SU-DHL-6 (cell line): Measurements from ENCODE around the gene PSME2.

Experiments used
- H2AFZ ChIP-seq: fragments of 200-600 bp; sonication (generic); 2 replicates; pipeline ENCODE4 v1.6.1; 2014; ENCODE audit warnings: low read depth, mild to moderate bottlenecking, moderate library complexity, mixed read lengths, antibody characterized with exemption, low read length; ENCODE audit not compliant: severe bottlenecking
- H3F3A ChIP-seq: fragments of 200-600 bp; shearing (Covaris generic); 2 replicates; pipeline ENCODE4 v1.6.0; 2016; ENCODE audit warnings: antibody characterized with exemption, mild to moderate bottlenecking; ENCODE audit not compliant: insufficient read depth
- H3K27ac ChIP-seq: fragments of 200-600 bp; sonication (generic); 2 replicates; pipeline ENCODE4 v1.5.1; 2016; ENCODE audit warnings: low read depth, mild to moderate bottlenecking, low read length, moderate library complexity, mixed read lengths
- H3K27me3 ChIP-seq: fragments of 200-600 bp; sonication (generic), shearing (Covaris generic); 2 replicates; pipeline ENCODE4 v1.6.0; 2014; ENCODE audit warnings: mild to moderate bottlenecking, low read length
- H3K36me3 ChIP-seq: fragments of 200-600 bp; sonication (generic); 2 replicates; pipeline ENCODE4 v1.6.1; 2014; ENCODE audit warnings: mild to moderate bottlenecking, low read length, mixed read lengths
- H3K4me2 ChIP-seq: fragments of 300-600, 200-600 bp; shearing (Covaris generic), sonication (generic); 2 replicates; pipeline ENCODE4 v1.6.0; 2014; ENCODE audit warnings: low read length, low read depth, mild to moderate bottlenecking; ENCODE audit not compliant: poor library complexity, severe bottlenecking
- H3K4me3 ChIP-seq: fragments of 200-600 bp; sonication (generic); 2 replicates; pipeline ENCODE4 v1.5.1; 2014; ENCODE audit warnings: antibody characterized with exemption, low read length, mild to moderate bottlenecking, mixed read lengths; ENCODE audit not compliant: insufficient read depth, poor library complexity, severe bottlenecking
- H3K79me2 ChIP-seq: fragments of 200-600 bp; sonication (generic); 2 replicates; pipeline ENCODE4 v1.6.1; 2014; ENCODE audit warnings: mild to moderate bottlenecking, low read length, moderate library complexity; ENCODE audit not compliant: insufficient read depth
- H3K9ac ChIP-seq: fragments of 200-600 bp; sonication (generic); 2 replicates; pipeline ENCODE4 v1.7.0; 2014; ENCODE audit warnings: mild to moderate bottlenecking, low read length
- H3K9me2 ChIP-seq: fragments of 200-600 bp; sonication (generic); replicated peaks from 2 replicates; pipeline ENCODE4 v1.6.1; 2014; ENCODE audit warnings: low read length; ENCODE audit not compliant: insufficient read depth
- H3K9me3 ChIP-seq: fragments of 200-600 bp; sonication (generic); 2 replicates; pipeline ENCODE4 v1.6.1; 2014; ENCODE audit warnings: low read length, mixed read lengths; ENCODE audit not compliant: insufficient read depth
- H4K20me1 ChIP-seq: fragments of 200-600 bp; sonication (generic); 2 replicates; pipeline ENCODE4 v1.6.1; 2014; ENCODE audit warnings: low read depth, mild to moderate bottlenecking, antibody characterized with exemption, low read length, moderate library complexity, mixed read lengths
- CTCF ChIP-seq: fragments of 200-600 bp; sonication (generic); IDR thresholded peaks from one replicate; pipeline ENCODE4 v1.5.1; 2017; ENCODE audit warnings: antibody characterized with exemption, mild to moderate bottlenecking, low read length, moderate library complexity; ENCODE audit not compliant: insufficient read depth, poor library complexity, severe bottlenecking
- EZH2phosphoT487 ChIP-seq: fragments of 200-600 bp; sonication (generic), shearing (Covaris generic); conservative IDR thresholded peaks from 2 replicates; pipeline ENCODE4 v1.6.1; 2018; ENCODE audit warnings: mild to moderate bottlenecking, antibody characterized with exemption, low read length, moderate library complexity, mixed read lengths

Gene PSME2

DNA sequence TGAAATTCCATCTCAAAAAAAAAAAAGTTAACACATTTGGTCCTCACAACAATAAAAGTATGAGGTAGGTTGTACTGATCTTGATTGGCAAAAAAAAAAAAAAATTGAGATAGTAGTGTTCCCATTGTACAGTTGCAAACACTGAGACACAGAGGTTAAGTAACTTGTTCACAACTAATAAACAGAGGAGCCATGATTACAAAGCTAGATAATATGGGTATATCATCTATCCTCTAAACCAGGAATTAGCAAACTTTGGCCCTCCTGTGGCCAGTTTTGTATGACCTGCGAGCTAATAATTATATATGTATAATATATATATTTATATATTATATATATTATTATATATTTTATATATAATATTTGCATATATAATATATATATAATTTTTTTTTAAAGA, 12.7 kb downstream of the PSME2 start:
- Histone ChIP-seq H3K9ac (no peak overlapping the region), H3K27ac (no peak overlapping the region), H2AFZ (no peak overlapping the region), H4K20me1 (no peaks in the 10 kb centered on the region), H3K79me2 (no peaks in the 10 kb centered on the region), H3K27me3 (no peaks in the 10 kb centered on the region), H3K9me2 (no peaks in the 10 kb centered on the region), H3K9me3 (no peaks in the 10 kb centered on the region), H3K4me3 (no peak overlapping the region), H3F3A (peaks cover 23% of the 10 kb centered on the region), H3K36me3 (no peaks in the 10 kb centered on the region), H3K4me2 (no peak overlapping the region)
- no peak for TF ChIP-seq CTCF
- no peak for TF ChIP-seq EZH2phosphoT487

- H3K4me2 ChIP-seq: no peak overlapping the region
- no peaks in the 10 kb centered on the region for H3K27me3 ChIP-seq
- no peaks in the 10 kb centered on the region for H3K9me2 ChIP-seq
- no peaks in the 10 kb centered on the region for H3K36me3 ChIP-seq
- no peaks in the 10 kb centered on the region for H4K20me1 ChIP-seq
- no peaks in the 10 kb centered on the region for H3K9me3 ChIP-seq
- TF ChIP-seq EZH2phosphoT487 (no peak), CTCF (no peak)
- H3K79me2 ChIP-seq: no peaks in the 10 kb centered on the region
- H3K4me3 ChIP-seq: no peak overlapping the region
- H3K27ac ChIP-seq: no peak overlapping the region
- peaks cover 17% of the 10 kb centered on the region for H3F3A ChIP-seq
- H3K9ac ChIP-seq: no peak overlapping the region
- no peak overlapping the region for H2AFZ ChIP-seq
These were observed 13.4 kb downstream of the PSME2 start for GRCh38 chr14:24132976-24133375.

DNA sequence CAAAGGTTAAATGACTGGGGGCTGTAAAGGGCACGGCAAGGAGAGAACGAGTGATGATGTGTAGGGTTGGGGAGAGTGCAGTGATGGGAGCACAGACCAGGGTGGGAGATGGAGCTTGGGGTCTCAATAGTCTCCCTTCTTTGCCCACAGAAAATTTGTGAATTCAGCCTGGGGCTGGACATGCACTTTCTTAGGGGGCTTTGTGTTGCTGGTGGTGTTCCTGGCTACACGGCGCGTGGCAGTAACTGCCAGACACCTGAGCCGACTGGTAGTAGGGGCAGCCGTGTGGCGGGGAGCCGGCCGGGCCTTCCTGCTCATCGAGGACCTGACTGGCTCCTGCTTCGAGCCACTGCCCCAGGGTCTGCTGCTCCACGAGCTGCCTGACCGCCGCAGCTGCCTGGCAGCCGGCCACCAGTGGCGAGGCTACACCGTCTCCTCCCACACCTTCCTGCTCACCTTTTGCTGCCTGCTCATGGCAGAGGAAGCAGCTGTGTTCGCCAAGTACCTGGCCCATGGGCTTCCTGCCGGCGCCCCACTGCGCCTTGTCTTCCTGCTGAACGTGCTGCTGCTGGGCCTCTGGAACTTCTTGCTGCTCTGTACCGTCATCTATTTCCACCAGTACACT, 14.2 kb downstream of the PSME2 start:
- Histone ChIP-seq H4K20me1 (no peaks in the 10 kb centered on the region), H3K36me3 (no peaks in the 10 kb centered on the region), H2AFZ (no peak overlapping the region), H3K4me2 (no peak overlapping the region), H3K9me2 (no peaks in the 10 kb centered on the region), H3K27ac (no peak overlapping the region), H3K9me3 (no peaks in the 10 kb centered on the region), H3K79me2 (no peaks in the 10 kb centered on the region), H3K27me3 (no peaks in the 10 kb centered on the region), H3F3A (peaks cover 12% of the 10 kb centered on the region), H3K4me3 (no peak overlapping the region), H3K9ac (no peak overlapping the region)
- no peak for TF ChIP-seq EZH2phosphoT487
- TF ChIP-seq CTCF: no peak
